ENCODE results near the gene GFAP.

DNA sequence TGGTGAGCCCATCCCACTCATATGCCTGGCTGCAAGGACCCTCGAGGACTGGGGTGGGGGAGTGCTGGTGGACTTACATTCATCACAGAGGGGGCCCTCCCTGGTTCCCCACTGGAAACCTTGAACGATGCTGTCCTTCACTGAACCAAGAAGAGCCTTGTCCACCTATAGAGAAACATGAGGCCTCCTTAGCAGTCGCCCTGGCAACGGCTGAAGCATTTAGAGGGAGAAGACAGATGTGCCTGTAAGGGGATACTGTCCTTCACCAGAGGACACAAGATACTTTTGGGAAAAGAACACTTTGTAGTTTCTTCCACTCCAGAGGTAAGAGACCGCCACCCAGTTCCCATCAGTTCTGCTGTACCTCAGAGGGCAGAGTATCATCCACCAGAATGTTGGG is 61.1 kb downstream of the GFAP start:
- TF ChIP-seq SUZ12 (IDR thresholded peaks at IDR 0.05) = no peak
- no peak for TF ChIP-seq FOXA1 (IDR thresholded peaks at IDR 0.05)
- TF ChIP-seq BHLHE40 (IDR thresholded peaks at IDR 0.05; ENCODE audit: borderline replicate concordance) = no peak
- TF ChIP-seq L3MBTL2 (conservative IDR thresholded peaks at IDR 0.05) = no peak
- TF ChIP-seq CTBP1 (IDR thresholded peaks at IDR 0.05; ENCODE audit: borderline replicate concordance) = no peak
- no peak for TF ChIP-seq ARNT (IDR thresholded peaks at IDR 0.05)
- TF ChIP-seq ELF4 (IDR thresholded peaks at IDR 0.05) = no peak
- no peak for TF ChIP-seq ZNF384 (IDR thresholded peaks at IDR 0.05)
